ENCODE results near the gene FOXC1. TPM values are rescaled to one million over a fixed set of nuclear protein-coding genes. Genes with fewer than 3 reads are reported as not detected.

The FOXC1 gene
- total RNA-seq, 4 donors from 2014 or later: 0.75 to 0.96 (median 0.79) TPM

DNA sequence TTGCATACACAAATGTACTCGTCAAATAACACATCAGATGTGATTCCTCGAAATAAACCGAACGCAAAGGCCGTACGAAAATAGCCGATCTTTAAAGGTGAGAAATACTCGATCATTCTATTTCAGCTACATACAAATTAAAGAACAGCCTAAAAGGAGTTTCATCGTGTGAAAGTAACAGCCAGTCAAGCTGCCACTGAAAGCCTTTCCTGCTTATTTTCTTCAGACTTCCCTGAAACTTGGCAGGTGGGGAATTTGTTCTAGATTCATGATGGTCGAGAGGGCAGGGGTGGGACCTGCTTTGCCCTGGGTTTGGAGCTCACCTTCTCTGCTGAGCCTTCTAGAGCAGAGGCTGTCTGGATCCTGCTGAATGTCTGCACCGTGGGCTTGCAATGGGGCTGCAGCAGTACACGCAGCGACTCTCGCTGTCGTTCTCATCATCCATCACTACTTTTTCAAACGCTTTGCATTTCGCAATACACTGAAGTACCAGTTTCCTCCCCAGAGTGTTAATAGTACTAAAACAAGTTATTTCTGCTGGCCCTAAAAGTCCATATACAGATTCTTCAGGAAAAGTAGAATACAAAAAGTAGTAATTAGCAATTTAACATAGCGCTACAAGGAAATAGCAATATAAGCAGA lies 16.2 kb downstream of the FOXC1 start:
- peaks cover 0 to 16% (median 4%) of the 10 kb centered on the region in 4 donors for H3K4me1 ChIP-seq
- in situ Hi-C loops (cut with MboI; ENCODE audit: low pct_ligation_motif_present in 1 of 4, low pct_unique_long_range_greater_than_20kb in 1 of 4, low sequenced_read_pairs in 3 of 4) (no loop called here), intact Hi-C loops (cut with DNase I; ENCODE audit: low total_unique reads) (no loop called here)
- no peaks in the 10 kb centered on the region for H3K9me3 ChIP-seq
- no peak for DNase-seq
- no peak overlapping the region for H3K4me3 ChIP-seq
- H3K27ac ChIP-seq: no peak overlapping the region
- H3K27me3 ChIP-seq: peaks cover 90% of the 10 kb centered on the region
- WGBS, 2 donors (ENCODE audit: low coverage in 1 of 2): 66 to 71% methylated on average over 11 to 18 of the region's 18 CpGs
- TF ChIP-seq POLR2AphosphoS5 (IDR thresholded peaks at IDR 0.05): no peak
- no peak for TF ChIP-seq CTCF (IDR thresholded peaks at IDR 0.05)
- TF ChIP-seq EP300 (IDR thresholded peaks at IDR 0.05; ENCODE audit: low read depth): no peak
- no peak for TF ChIP-seq POLR2A (IDR thresholded peaks at IDR 0.05)
- H3K36me3 ChIP-seq: no peaks in the 10 kb centered on the region

GRCh38 chr6:1626481-1626880 lies 16.8 kb downstream of the FOXC1 start:
- in situ Hi-C loops (cut with MboI; ENCODE audit: low pct_ligation_motif_present in 1 of 4, low pct_unique_long_range_greater_than_20kb in 1 of 4, low sequenced_read_pairs in 3 of 4): no loop called here
- H3K27ac ChIP-seq: no peak overlapping the region

DNA sequence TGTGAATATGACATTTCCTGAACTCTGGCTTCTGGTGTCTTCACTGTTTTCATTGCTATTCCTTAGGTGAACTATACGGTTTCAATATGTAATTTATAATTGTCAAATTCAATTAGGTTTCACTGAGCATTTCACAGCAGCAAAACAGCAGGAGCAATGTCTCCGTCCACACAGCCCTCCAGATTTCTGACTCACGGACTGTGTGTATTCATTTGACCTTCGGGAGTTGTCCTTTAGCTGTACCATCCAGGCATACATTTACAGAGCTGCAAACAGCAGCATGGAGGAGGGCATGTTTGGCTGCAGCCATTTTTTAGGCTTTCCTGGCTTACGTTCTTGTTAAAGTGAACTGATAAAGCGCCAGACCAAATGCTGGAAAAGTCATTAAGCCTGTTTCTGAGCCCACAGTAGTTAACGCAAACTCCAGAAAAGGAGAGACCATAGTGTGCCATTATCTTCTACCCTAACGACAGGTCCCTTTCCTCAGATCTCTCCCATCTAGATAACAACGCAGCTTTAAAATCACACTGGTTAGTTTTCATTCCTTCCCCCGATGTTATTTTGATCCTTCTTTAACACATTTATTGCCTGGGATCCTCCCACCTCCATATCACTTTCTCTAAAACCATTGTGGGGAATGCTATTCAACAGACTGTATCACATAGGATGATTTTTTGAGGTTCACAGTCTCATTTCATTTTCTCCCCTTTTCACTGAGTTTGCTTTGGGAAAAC lies 18.3 kb downstream of the FOXC1 start:
- DNase-seq: no peak
- H3K4me1 ChIP-seq: peaks cover 0 to 16% (median 4%) of the 10 kb centered on the region in 4 donors
- no peak overlapping the region for H3K27ac ChIP-seq
- H3K36me3 ChIP-seq: no peaks in the 10 kb centered on the region
- TF ChIP-seq EP300 (IDR thresholded peaks at IDR 0.05; ENCODE audit: low read depth) (no peak), POLR2AphosphoS5 (IDR thresholded peaks at IDR 0.05) (no peak), POLR2A (IDR thresholded peaks at IDR 0.05) (no peak), CTCF (IDR thresholded peaks at IDR 0.05) (no peak)
- H3K9me3 ChIP-seq: no peaks in the 10 kb centered on the region
- 73 to 84% methylated on average over 9 to 10 of the region's 10 CpGs for WGBS, 2 donors (ENCODE audit: low coverage in 1 of 2)
- intact Hi-C loops (cut with DNase I; ENCODE audit: low total_unique reads) (no loop called here), in situ Hi-C loops (cut with MboI; ENCODE audit: low pct_ligation_motif_present in 1 of 4, low pct_unique_long_range_greater_than_20kb in 1 of 4, low sequenced_read_pairs in 3 of 4) (no loop called here)
- peaks cover 75% of the 10 kb centered on the region for H3K27me3 ChIP-seq
- H3K4me3 ChIP-seq: no peak overlapping the region

More at GRCh38 chr6:1626481-1626880, 16.8 kb downstream of the FOXC1 start:
- no peak for DNase-seq
- TF ChIP-seq CTCF (IDR thresholded peaks at IDR 0.05) (no peak), POLR2AphosphoS5 (IDR thresholded peaks at IDR 0.05) (no peak), EP300 (IDR thresholded peaks at IDR 0.05; ENCODE audit: low read depth) (no peak), POLR2A (IDR thresholded peaks at IDR 0.05) (no peak)
- H3K9me3 ChIP-seq: no peaks in the 10 kb centered on the region
- peaks cover 0 to 16% (median 4%) of the 10 kb centered on the region in 4 donors for H3K4me1 ChIP-seq
- intact Hi-C loops (cut with DNase I; ENCODE audit: low total_unique reads): no loop called here
- H3K4me3 ChIP-seq: no peak overlapping the region
- 24 to 58% methylated on average over 3 to 4 of the region's 4 CpGs for WGBS, 2 donors (ENCODE audit: low coverage in 1 of 2)
- H3K27me3 ChIP-seq: peaks cover 89% of the 10 kb centered on the region
- no peaks in the 10 kb centered on the region for H3K36me3 ChIP-seq

- Histone ChIP-seq H3K9me3 (no peaks in the 10 kb centered on the region), H3K27me3 (peaks cover 62% of the 10 kb centered on the region), H3K4me1 (peaks cover 0 to 14% (median 4%) of the 10 kb centered on the region in 4 donors), H3K36me3 (no peaks in the 10 kb centered on the region), H3K27ac (no peak overlapping the region), H3K4me3 (no peak overlapping the region)
- intact Hi-C loops (cut with DNase I; ENCODE audit: low total_unique reads) (no loop called here), in situ Hi-C loops (cut with MboI; ENCODE audit: low pct_ligation_motif_present in 1 of 4, low pct_unique_long_range_greater_than_20kb in 1 of 4, low sequenced_read_pairs in 3 of 4) (no loop called here)
- WGBS, 2 donors (ENCODE audit: low coverage in 1 of 2): 90 to 95% methylated on average over 8 to 14 of the region's 14 CpGs
- DNase-seq: no peak
- TF ChIP-seq CTCF (IDR thresholded peaks at IDR 0.05) (no peak), EP300 (IDR thresholded peaks at IDR 0.05; ENCODE audit: low read depth) (no peak), POLR2AphosphoS5 (IDR thresholded peaks at IDR 0.05) (no peak), POLR2A (IDR thresholded peaks at IDR 0.05) (no peak)
These were observed 19.6 kb downstream of the FOXC1 start for GRCh38 chr6:1629316-1629715.

Measured in transverse colon (tissue), 4 donors.